SK-N-SH treated with all-trans-retinoic acid at 6 μM for 48 hours (cell line): ENCODE measurements around the gene ZNF664.

ENCODE experiments used
- ATAC-seq: fragments of 200-7000 bp; cut with Tn5 transposase; 3 replicates; pipeline ENCODE4 v1.9.1; 2020; ENCODE audit warnings: mild to moderate bottlenecking, moderate library complexity
- BACH2 ChIP-seq: fragments of 250-450 bp; sonication (Bioruptor Pico); IDR thresholded peaks from 2 replicates; pipeline ENCODE4 v1.9.0; 2021; ENCODE audit warnings: mild to moderate bottlenecking, borderline replicate concordance
- CSDC2 ChIP-seq: fragments of 250-450 bp; sonication (Bioruptor Pico); IDR thresholded peaks from 2 replicates; pipeline ENCODE4 v1.5.0; 2020; ENCODE audit warnings: mild to moderate bottlenecking, moderate library complexity
- ESRRG ChIP-seq: fragments of 250-450 bp; sonication (Bioruptor Pico); IDR thresholded peaks from 2 replicates; pipeline ENCODE4 v1.6.1; 2021; ENCODE audit warnings: mild to moderate bottlenecking
- GLIS3 ChIP-seq: fragments of 250-450 bp; sonication (Bioruptor Pico); IDR thresholded peaks from 2 replicates; pipeline ENCODE4 v1.5.0; 2020; ENCODE audit warnings: mild to moderate bottlenecking, moderate library complexity
- ISL1 ChIP-seq: fragments of 250-450 bp; sonication (Bioruptor Pico); IDR thresholded peaks from 2 replicates; pipeline ENCODE4 v2.1.2; 2022; ENCODE audit warnings: mild to moderate bottlenecking, moderate library complexity
- OSR1 ChIP-seq: fragments of 250-450 bp; sonication (Bioruptor Pico); IDR thresholded peaks from 2 replicates; pipeline ENCODE4 v1.8.0; 2022; ENCODE audit warnings: moderate library complexity, mild to moderate bottlenecking, inconsistent platforms
- PPARA ChIP-seq: fragments of 250-450 bp; sonication (Bioruptor Pico); IDR thresholded peaks from 2 replicates; pipeline ENCODE4 v1.5.0; 2020; ENCODE audit warnings: mild to moderate bottlenecking, borderline replicate concordance
- RARB ChIP-seq: fragments of 250-450 bp; sonication (Bioruptor Pico); IDR thresholded peaks from 2 replicates; pipeline ENCODE4 v1.8.0; 2021; ENCODE audit warnings: mild to moderate bottlenecking, moderate library complexity
- SNAI2 ChIP-seq: fragments of 250-450 bp; sonication (Bioruptor Pico); IDR thresholded peaks from 2 replicates; pipeline ENCODE4 v1.5.0; 2020; ENCODE audit warnings: mild to moderate bottlenecking, moderate library complexity
- TCF4 ChIP-seq: fragments of 250-450 bp; sonication (Bioruptor Pico); IDR thresholded peaks from 2 replicates; pipeline ENCODE4 v1.8.0; 2021; ENCODE audit warnings: mild to moderate bottlenecking, moderate library complexity, borderline replicate concordance
- TOX ChIP-seq: fragments of 250-450 bp; sonication (Bioruptor Pico); IDR thresholded peaks from 2 replicates; pipeline ENCODE4 v1.8.0; 2021; ENCODE audit warnings: mild to moderate bottlenecking, moderate library complexity, borderline replicate concordance
- ZC3H10 ChIP-seq: fragments of 250-450 bp; sonication (Bioruptor Pico); IDR thresholded peaks from 2 replicates; pipeline ENCODE4 v1.5.1; 2021; ENCODE audit warnings: mild to moderate bottlenecking, moderate library complexity
- ZFP3 ChIP-seq: fragments of 250-450 bp; sonication (Bioruptor Pico); IDR thresholded peaks from 2 replicates; pipeline ENCODE4 v1.5.0; 2020; ENCODE audit warnings: mild to moderate bottlenecking, moderate library complexity
- ZFP30 ChIP-seq: fragments of 450-650 bp; formaldehyde crosslinking; IDR thresholded peaks from 2 replicates; pipeline ENCODE4 v1.5.0; 2022; ENCODE audit warnings: mild to moderate bottlenecking, moderate library complexity
- ZNF565 ChIP-seq: fragments of 450-650 bp; formaldehyde crosslinking; conservative IDR thresholded peaks from 2 replicates; pipeline ENCODE4 v1.5.0; 2020; ENCODE audit warnings: low read depth, mild to moderate bottlenecking, moderate library complexity
- ZNF70 ChIP-seq: fragments of 450-650 bp; formaldehyde crosslinking; IDR thresholded peaks from 2 replicates; pipeline ENCODE4 v1.5.0; 2020; ENCODE audit warnings: mild to moderate bottlenecking, moderate library complexity
- TF ChIP-seq, protein P1 (sequence below): fragments of 250-450 bp; sonication (Bioruptor Pico); IDR thresholded peaks from 2 replicates; pipeline ENCODE4 v1.5.1; 2021; ENCODE audit warnings: mild to moderate bottlenecking, moderate library complexity
- TF ChIP-seq, protein P2 (sequence below): fragments of 250-450 bp; sonication (Bioruptor Pico); IDR thresholded peaks from 2 replicates; pipeline ENCODE4 v1.5.1; 2020; ENCODE audit warnings: low read depth, mild to moderate bottlenecking, moderate library complexity
- TF ChIP-seq, protein P3 (sequence below): fragments of 250-450 bp; sonication (Bioruptor Pico); IDR thresholded peaks from 2 replicates; pipeline ENCODE4 v1.8.0; 2021; ENCODE audit warnings: low read depth, mild to moderate bottlenecking, moderate library complexity, borderline replicate concordance
- TF ChIP-seq, protein P4 (sequence below): fragments of 250-450 bp; sonication (Bioruptor Pico); IDR thresholded peaks from 2 replicates; pipeline ENCODE4 v1.5.0; 2020; ENCODE audit warnings: mild to moderate bottlenecking, moderate library complexity

Gene ZNF664

DNA sequence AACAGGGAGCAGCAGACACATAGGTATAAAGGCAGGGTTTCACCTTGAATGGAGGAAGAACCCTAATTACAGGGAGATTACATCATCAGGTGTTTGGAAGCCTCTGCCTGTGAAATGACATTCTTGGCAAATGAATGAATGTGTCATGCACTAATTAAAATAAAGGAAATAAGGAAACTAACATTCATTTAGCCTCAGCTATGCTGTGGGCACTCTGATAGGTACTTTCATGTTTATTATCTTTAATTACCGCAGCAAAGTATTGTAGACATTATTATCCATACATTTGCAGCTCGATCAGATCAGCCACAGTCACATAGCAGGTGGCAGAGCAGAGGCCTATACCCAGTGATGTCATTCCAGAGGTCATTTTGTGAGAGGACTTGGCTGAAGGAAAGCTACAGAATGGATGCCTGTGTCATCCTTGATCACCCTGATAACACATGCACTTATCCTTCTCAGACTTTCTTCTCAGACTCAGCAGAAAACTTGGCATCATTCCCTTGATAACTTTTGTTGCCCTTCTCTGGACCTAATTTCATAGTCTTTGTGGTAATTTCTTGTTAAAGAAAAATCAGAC is 18.4 kb downstream of the ZNF664 start:
- ATAC-seq, result no peak
- TF ChIP-seq ZFP30 (CRISPR knock-in tag), result no peak
- no peak for TF ChIP-seq SNAI2 (CRISPR knock-in tag)
- no peak for TF ChIP-seq ZNF70 (CRISPR knock-in tag)
- no peak for TF ChIP-seq CSDC2 (CRISPR knock-in tag)
- TF ChIP-seq RARB (CRISPR knock-in tag), result no peak
- no peak for TF ChIP-seq ZC3H10 (CRISPR knock-in tag)
- no peak for TF ChIP-seq ZNF565 (CRISPR knock-in tag)

DNA sequence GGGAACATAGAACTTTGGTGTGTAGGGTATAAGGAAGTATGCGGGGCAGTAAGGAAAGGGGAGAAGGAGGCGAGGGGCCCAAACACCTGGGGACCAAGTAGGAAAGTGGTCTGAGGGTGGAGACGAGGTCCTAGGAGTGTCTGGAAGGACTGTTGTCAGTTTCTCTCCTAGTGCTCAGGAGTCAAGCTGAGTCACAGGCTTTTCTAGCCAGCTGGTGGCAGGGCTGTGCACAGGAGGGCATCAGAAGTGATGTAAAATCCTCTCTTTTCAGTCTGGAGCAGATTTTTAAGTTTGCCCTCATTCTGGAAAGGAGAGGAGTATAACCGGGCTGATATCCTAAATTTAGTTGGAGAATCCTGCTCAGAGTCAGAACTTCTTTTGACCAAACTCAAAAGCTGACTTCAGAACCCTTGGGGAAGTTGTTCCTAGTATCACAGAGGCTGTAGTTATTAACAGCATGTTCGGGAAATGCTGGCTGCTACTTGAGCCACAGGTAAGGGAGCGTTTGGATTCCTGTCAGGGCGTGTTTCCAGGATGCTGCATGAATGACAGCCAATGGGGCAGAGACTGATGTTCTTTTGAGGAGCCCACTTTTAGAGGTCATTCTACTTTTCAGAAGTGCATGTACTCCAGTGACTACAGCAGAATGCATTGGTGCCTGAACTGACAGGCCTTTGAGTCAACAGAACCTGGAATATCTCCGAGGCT is 19.3 kb downstream of the ZNF664 start:
- no peak for TF ChIP-seq PPARA (CRISPR knock-in tag)
- no peak for ATAC-seq

DNA sequence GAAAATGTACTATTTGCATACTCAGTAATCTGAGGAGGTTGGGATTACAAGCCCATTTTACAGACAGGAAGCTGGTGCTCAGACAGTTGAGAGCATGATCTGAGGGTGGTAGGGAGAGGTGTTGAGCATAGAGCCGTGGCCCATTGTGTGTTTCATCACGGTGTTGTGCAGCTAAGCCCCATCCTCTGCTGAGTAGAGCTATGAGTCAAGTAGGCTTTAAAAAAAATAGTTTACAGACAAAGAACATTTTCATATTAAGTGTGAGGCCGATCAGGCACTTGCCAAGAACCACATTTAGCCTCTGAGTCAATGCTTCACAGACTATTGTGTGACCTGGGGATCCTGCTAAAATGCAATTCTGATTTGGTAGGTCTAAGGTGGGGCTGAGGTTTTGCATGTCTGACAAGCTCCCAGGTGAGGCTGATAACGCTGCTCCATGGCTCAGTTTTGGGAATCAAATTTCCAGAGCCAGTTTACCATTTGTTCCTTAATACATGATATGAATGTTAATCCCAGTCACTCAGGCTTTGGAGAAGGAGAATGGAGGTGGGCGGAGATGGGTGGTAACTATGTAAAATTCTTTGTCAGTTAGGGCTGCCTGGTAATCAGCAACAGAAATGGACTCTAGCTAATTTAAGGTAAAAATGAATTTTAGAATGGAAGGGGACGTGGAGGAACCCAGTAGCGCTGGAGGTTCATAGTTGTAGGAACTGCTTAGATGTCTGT is 22.2 kb downstream of the ZNF664 start:
- TF ChIP-seq OSR1 (no peak), ZFP3 (CRISPR knock-in tag) (peak; percentile 89), GLIS3 (CRISPR knock-in tag) (no peak)
- TF ChIP-seq, all 23 proteins: peak for 1
- no peak for ATAC-seq

DNA sequence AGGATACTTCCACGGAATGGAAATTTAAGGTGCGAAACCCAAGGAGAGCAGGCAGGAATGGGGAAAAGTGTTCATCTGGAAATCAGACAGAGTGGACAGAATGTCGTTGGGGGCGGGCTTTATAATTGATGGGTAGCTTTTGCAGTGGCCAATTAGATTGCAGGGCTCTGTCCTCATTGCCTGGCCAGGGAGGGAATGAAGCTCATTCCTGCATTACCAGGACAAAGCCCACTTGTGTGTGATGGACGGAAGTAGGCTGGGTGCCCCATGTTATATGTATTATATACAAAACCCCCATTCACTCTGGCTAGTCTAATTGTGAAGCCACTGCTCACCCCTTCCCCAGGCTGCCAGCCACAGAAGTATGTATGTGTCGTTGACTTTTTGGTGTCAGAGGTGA is 23.6 kb downstream of the ZNF664 start:
- TF ChIP-seq, protein P1, sequence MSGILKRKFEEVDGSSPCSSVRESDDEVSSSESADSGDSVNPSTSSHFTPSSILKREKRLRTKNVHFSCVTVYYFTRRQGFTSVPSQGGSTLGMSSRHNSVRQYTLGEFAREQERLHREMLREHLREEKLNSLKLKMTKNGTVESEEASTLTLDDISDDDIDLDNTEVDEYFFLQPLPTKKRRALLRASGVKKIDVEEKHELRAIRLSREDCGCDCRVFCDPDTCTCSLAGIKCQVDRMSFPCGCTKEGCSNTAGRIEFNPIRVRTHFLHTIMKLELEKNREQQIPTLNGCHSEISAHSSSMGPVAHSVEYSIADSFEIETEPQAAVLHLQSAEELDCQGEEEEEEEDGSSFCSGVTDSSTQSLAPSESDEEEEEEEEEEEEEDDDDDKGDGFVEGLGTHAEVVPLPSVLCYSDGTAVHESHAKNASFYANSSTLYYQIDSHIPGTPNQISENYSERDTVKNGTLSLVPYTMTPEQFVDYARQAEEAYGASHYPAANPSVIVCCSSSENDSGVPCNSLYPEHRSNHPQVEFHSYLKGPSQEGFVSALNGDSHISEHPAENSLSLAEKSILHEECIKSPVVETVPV (CRISPR knock-in tag), result no peak
- no peak for TF ChIP-seq OSR1
- TF ChIP-seq, protein P2, sequence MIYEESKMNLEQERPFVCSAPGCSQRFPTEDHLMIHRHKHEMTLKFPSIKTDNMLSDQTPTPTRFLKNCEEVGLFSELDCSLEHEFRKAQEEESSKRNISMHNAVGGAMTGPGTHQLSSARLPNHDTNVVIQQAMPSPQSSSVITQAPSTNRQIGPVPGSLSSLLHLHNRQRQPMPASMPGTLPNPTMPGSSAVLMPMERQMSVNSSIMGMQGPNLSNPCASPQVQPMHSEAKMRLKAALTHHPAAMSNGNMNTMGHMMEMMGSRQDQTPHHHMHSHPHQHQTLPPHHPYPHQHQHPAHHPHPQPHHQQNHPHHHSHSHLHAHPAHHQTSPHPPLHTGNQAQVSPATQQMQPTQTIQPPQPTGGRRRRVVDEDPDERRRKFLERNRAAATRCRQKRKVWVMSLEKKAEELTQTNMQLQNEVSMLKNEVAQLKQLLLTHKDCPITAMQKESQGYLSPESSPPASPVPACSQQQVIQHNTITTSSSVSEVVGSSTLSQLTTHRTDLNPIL (CRISPR knock-in tag), result no peak
- no peak for TF ChIP-seq TCF4 (CRISPR knock-in tag)
- TF ChIP-seq, protein P3, sequence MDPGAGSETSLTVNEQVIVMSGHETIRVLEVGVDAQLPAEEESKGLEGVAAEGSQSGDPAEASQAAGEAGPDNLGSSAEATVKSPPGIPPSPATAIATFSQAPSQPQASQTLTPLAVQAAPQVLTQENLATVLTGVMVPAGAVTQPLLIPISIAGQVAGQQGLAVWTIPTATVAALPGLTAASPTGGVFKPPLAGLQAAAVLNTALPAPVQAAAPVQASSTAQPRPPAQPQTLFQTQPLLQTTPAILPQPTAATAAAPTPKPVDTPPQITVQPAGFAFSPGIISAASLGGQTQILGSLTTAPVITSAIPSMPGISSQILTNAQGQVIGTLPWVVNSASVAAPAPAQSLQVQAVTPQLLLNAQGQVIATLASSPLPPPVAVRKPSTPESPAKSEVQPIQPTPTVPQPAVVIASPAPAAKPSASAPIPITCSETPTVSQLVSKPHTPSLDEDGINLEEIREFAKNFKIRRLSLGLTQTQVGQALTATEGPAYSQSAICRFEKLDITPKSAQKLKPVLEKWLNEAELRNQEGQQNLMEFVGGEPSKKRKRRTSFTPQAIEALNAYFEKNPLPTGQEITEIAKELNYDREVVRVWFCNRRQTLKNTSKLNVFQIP (CRISPR knock-in tag), result no peak
- TF ChIP-seq ZFP3 (CRISPR knock-in tag), result no peak
- no peak for TF ChIP-seq TOX (CRISPR knock-in tag)
- TF ChIP-seq ESRRG (CRISPR knock-in tag), result no peak
- TF ChIP-seq CSDC2 (CRISPR knock-in tag), result no peak
- no peak for TF ChIP-seq RARB (CRISPR knock-in tag)
- TF ChIP-seq ZNF70 (CRISPR knock-in tag), result no peak
- ATAC-seq, result no peak

DNA sequence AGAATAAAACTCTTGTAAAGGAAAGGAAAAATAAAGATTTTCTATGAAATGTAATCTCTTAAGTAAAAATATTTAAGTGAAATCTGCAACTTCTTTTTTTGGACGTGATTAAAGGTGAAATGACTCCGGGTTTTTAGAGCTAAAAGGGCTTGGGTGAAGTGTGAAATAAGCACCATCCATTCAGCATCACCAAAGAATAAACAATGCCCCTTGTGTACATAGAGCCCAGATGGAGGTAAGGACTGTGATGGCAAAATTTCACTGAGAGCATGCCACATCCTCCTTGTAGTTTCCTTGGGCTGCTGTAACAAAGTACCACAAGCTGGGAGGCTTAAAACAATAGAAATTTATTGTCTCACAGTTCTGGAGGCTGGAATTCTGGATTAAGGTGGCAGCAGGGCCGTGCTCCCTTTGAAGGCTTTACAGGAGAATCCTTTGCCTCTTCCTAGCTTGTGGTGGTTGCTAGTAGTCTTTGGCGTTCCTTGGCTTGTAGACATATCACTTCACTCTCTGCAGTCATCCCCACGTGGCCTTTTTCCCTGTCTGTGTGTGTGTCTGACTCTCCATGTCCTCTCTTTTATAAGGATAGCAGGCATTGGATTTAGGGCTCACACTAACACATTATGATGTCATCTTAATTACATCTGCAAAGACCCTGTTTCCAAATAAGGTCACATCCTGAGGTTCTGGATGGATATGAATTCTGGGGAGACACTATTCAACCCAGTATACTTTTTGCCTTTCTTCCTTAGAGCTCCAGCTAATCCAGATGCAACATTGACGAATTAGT is 24.2 kb downstream of the ZNF664 start:
- no peak for TF ChIP-seq CSDC2 (CRISPR knock-in tag)
- TF ChIP-seq TCF4 (CRISPR knock-in tag), result no peak
- no peak for TF ChIP-seq ZNF70 (CRISPR knock-in tag)
- ATAC-seq, result no peak

DNA sequence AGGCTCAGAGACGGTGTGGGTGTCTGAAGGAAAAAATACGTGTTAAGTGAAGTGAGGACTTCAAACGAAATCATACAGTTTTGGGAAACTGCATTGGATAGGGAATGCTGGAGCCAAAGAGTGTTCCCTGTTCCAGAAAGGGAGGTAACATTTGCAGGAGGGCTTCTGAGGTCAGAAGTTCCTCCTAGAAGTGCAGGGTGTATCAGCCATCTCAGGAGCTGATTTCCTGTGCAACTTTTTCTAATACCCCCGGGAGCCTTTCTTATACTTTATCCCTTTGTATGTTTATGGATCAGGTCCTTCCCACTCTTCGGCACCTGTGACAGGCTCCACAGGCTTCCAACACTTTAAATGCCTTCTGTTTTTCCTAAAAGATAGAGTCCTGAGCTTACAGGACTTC is 24.9 kb downstream of the ZNF664 start:
- TF ChIP-seq ISL1 (CRISPR knock-in tag) (no peak), TCF4 (CRISPR knock-in tag) (no peak), BACH2 (no peak), RARB (CRISPR knock-in tag) (no peak), SNAI2 (CRISPR knock-in tag) (no peak), ZC3H10 (CRISPR knock-in tag) (no peak), TOX (CRISPR knock-in tag) (no peak), OSR1 (no peak), ESRRG (CRISPR knock-in tag) (no peak), ZFP30 (CRISPR knock-in tag) (no peak), PPARA (CRISPR knock-in tag) (no peak)
- TF ChIP-seq, protein P2 (CRISPR knock-in tag), result no peak
- TF ChIP-seq, protein P4, sequence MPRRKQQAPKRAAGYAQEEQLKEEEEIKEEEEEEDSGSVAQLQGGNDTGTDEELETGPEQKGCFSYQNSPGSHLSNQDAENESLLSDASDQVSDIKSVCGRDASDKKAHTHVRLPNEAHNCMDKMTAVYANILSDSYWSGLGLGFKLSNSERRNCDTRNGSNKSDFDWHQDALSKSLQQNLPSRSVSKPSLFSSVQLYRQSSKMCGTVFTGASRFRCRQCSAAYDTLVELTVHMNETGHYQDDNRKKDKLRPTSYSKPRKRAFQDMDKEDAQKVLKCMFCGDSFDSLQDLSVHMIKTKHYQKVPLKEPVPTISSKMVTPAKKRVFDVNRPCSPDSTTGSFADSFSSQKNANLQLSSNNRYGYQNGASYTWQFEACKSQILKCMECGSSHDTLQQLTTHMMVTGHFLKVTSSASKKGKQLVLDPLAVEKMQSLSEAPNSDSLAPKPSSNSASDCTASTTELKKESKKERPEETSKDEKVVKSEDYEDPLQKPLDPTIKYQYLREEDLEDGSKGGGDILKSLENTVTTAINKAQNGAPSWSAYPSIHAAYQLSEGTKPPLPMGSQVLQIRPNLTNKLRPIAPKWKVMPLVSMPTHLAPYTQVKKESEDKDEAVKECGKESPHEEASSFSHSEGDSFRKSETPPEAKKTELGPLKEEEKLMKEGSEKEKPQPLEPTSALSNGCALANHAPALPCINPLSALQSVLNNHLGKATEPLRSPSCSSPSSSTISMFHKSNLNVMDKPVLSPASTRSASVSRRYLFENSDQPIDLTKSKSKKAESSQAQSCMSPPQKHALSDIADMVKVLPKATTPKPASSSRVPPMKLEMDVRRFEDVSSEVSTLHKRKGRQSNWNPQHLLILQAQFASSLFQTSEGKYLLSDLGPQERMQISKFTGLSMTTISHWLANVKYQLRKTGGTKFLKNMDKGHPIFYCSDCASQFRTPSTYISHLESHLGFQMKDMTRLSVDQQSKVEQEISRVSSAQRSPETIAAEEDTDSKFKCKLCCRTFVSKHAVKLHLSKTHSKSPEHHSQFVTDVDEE (CRISPR knock-in tag), result no peak
- ATAC-seq, result no peak
